ENCODE data around the gene TFIP11.

The TFIP11 gene

DNA sequence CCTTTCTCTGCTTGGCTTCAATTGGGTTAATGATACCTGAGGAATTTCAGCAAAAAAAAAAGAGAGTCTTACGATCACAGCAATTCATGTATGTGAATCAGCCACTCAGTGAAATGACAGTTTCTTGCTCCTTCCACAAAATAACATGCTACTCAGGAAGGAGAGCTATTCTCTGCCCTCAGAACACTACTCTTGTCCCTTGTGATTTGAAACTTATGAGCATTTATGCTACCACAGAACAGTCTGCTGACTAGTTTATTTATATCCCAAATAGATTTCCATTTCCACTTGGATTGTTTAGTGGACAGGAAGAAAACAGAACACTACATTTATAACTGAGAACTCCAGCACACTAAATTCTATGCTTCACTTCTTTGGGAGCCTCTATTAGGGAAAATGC is 8.5 kb downstream of the TFIP11 start:
- no peak for DNase-seq (ENCODE audit: low read depth)

- no peak for DNase-seq (ENCODE audit: low read depth)
Measured at GRCh38 chr22:26502688-26503561, 9.3 kb downstream of the TFIP11 start.

- DNase-seq (ENCODE audit: low read depth): no peak
Measured at GRCh38 chr22:26501996-26502395, 10.3 kb downstream of the TFIP11 start.

GRCh38 chr22:26499188-26499703 is 13.0 kb downstream of the TFIP11 start:
- DNase-seq (ENCODE audit: low read depth): no peak

GRCh38 chr22:26496456-26496855 is 15.8 kb downstream of the TFIP11 start:
- no peak for DNase-seq (ENCODE audit: low read depth)

- no peak for DNase-seq (ENCODE audit: low read depth)
Measured at GRCh38 chr22:26494506-26494905, 17.8 kb downstream of the TFIP11 start.

DNA sequence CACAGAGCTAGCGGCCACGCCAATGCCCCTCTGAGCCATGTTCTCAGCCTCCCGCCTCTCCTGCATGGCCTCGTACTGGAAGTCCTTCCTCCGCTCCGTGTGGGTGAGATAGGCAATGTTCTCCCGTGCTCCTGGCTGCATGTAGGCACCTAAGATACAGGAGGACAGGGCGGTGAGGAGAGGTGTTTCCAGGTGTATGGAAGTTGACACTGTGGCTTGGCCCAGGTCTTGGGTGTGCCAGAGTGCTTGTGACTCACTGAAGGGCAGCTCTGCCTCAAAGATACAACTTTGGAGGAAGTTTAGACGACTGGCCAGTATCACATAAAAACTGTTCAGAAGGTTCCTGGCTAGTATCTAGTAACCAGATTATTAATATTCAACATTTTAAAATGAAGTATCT is 20.1 kb downstream of the TFIP11 start:
- no peak for DNase-seq (ENCODE audit: low read depth)

DNA sequence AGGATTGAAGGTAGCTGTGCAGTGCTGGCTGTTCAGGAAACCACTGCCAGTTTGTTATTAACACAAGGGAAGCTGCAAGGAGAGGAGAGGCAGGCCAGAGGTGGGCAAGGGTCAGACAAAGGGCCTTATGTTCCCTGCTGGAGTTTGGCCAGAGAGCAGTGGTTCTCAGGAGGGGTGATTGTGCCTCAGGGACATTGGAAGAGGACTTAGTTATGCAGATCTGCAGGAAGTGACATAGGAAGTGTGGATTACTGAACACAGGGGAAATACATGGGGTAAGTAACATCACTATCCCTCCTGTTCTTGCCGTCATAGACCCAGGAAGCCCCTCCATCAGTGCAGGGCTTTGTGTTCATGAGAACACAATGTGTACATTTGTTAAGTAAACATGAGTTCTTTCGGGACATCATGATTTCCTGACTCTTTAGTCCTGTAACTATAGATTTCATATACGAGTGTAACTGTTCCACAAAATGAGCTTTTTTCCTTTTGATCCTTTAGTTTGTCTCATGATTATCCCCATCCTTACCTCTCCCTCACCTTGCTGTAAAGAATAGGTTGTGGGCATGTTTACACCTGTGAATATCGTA is 22.7 kb downstream of the TFIP11 start:
- DNase-seq (ENCODE audit: low read depth): no peak

GRCh38 chr22:26487996-26488395 is 24.3 kb downstream of the TFIP11 start:
- no peak for DNase-seq (ENCODE audit: low read depth)

GRCh38 chr22:26486394-26486793 is 25.9 kb downstream of the TFIP11 start:
- DNase-seq (ENCODE audit: low read depth): no peak

DNA sequence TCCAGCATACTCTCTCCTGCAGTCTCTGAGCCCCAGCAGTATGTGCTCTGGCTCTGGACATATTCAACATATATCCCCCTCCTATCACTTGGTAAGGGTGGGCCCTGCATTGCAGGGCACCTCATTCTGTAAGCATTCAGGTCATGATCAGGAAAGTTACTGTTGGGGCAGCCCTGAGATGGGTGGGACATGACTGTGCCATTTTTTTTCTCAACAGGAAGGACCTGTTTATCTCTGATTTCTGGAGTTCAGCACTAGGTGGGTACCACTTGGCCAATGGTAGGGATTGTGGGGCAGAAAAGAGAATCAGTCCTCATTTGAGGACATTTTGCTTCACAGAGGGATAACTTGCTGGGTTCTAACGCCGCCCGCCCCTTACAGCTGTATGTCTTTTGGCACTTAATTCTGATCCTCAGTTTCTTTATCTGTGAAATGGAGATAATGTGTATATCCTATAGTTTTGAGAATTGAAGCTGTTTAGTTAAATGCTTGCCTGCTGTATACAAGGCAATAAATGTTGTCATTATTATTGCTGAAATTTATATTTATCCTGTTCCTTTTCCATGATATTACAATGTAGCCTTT is 26.4 kb downstream of the TFIP11 start:
- DNase-seq (ENCODE audit: low read depth): no peak

GRCh38 chr22:26485013-26485412 is 27.3 kb downstream of the TFIP11 start:
- DNase-seq (ENCODE audit: low read depth): no peak

DNA sequence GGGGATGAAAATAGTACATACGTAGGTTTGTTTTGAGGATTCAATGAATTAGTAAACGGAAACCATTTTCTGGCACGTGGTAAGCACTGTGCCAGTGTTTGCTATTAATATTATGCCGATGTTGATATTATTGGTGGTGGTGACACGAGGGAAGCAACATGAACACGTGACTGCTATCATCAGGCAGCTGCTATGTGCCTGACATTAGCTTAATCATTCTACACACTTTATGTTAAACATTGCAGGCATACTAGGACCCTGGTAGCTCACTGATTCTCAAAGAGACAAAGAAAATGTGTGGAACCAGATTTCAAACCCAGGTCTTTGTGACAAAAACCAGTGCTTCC is 27.9 kb downstream of the TFIP11 start:
- DNase-seq (ENCODE audit: low read depth): no peak

GRCh38 chr22:26483439-26484359 is 28.6 kb downstream of the TFIP11 start, which contains the start of the genes HPS4 and SRRD:
Gene HPS4 (minus strand): TSS chr22:26483783. CDS start chr22:26481762, 2,021 bp downstream.
Gene SRRD (plus strand): TSS chr22:26483877. CDS start chr22:26483891, 14 bp downstream.
- DNase-seq (ENCODE audit: low read depth): peak; percentile 79

GRCh38 chr22:26483043-26483438 is 29.2 kb downstream of the TFIP11 start:
- DNase-seq (ENCODE audit: low read depth): no peak

DNA sequence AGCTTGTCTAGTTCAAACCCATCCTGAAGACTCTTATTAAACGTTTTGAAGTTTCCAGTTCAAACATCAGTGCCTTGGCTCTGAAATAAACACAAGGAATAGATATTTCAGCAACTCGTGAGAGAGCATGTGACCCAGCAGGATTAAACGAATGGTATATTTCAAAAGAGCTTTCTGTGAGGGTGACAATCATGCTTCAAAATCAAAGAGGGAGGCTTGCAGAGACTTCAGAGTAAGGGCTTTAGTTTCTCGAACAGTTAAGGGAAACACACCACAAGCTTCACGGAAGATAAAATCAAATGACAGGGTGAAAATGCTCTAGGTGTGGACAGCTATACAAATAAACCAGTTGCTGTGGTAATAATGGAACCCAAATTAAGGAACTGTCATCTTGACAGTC is 30.1 kb downstream of the TFIP11 start:
- DNase-seq (ENCODE audit: low read depth): no peak

- no peak for DNase-seq (ENCODE audit: low read depth)
Measured at GRCh38 chr22:26481694-26482093, 30.6 kb downstream of the TFIP11 start.

DNA sequence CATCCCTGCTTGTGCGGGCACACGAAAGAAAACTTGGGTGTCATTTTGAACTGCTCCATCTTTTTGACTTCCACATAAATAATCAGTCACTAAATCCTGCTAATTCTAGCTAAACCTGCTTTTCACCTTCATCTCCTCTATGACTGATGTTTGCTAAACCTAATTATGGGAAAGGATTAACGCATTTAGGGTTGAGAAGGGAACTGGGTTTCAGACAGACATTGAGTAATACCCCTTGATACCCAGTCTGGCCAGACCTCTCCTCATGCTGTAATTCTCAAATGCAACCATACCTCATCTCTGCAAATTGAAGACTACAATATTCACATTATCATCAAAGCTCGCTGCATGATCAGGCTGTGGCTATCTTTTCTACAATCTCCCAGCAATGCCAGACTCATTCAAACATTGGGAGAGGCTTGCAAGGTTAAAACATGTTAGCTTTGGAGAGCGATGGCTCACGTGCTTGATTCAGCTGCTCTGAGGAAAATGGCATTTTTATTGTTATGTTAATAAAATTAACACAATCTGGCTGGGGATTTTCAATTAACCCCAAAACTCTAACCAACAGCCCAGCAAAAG is 31.1 kb downstream of the TFIP11 start:
- DNase-seq (ENCODE audit: low read depth): no peak

- DNase-seq (ENCODE audit: low read depth): no peak
Measured at GRCh38 chr22:26480611-26480932, 31.7 kb downstream of the TFIP11 start.

DNA sequence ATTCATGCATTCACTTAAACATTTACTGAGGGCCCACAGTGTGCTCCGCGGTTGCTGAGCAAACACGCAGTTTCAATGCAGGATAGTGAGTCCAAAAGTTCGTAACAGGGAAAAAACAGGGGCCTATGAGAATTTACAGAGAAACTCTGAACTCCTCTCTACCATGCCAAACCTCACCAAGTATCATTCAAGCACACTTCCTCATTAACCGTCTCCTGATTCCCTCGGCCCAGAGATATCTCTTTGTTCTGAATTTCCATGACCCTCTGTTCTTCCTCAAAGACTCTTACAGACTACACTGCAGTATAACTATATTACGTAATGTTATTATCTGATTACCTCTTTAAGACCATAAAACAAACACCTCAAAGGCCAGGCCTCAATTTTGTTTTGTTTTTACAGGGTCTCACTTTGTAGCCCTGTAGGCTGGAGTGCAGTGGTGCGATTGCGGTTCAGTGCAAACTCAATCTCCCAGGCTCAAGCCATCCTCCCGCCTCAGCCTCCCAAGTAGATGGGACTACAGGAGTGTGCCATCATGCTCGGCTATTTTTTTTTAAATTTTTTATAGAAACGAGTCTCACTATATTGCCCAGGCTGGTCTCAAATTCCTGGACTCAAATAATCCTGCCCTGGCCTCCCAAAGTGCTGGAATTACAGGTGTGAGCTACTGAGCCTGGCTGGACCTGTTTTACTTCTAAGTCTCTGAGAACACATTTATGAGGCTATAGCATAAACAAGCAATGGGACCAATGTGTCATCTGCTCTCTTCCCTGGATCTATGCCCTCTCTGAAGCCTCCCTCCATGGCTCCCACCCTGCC is 32.3 kb downstream of the TFIP11 start:
- DNase-seq (ENCODE audit: low read depth): no peak
